ENCODE data around the gene HES7.

Gene HES7

DNA sequence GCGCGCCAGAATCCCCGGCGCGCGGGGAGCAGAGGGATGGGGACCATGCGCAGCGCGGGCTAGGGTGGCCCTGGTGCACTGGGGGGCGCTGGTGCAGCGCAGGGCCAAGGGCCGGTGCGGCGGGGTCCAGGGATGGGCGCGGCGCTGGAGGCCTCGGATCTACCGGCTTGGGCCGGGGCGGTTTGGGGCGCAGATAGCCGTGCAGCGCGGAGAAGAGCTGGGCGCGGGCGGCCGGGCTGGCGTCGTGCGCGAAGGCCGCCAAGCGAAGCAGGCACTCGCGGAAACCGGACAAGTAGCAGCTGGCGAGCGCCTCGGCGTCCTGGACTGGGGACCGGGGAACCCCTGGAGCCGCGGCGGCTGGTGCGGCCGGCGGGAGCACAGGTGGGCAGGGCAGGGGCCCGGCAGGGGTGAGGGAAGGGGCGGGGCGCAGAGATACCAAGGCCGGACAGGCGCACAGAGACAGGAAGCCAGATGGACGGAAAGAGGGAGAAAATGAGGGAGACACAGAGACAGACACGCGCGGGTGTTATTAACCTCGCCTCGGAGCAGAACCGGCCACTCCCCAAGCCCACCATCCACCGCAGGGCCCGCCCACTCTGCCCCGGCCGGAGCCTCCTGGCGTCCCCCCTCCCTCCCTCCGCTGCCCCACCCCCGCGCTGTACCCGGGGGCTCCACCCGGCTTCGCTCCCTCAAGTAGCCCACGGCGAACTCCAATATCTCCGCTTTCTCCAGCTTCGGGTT is 2.1 kb downstream of the HES7 start:
- no peak overlapping the region for H3K27ac ChIP-seq (ENCODE audit: low read depth, low read length)
- H3K36me3 ChIP-seq (ENCODE audit: control insufficient read depth, insufficient read depth, low read length): no peaks in the 10 kb centered on the region
- peaks cover 22% of the 10 kb centered on the region for H3K27me3 ChIP-seq (ENCODE audit: control insufficient read depth, insufficient read depth, low read length)
- peaks cover 29% of the 10 kb centered on the region for H3K4me1 ChIP-seq (ENCODE audit: control insufficient read depth, insufficient read depth, low read length)
- H3K9ac ChIP-seq (ENCODE audit: low read length): no peak overlapping the region
- peak overlapping the region; percentile 75 for H3K4me3 ChIP-seq (ENCODE audit: low read length)

DNA sequence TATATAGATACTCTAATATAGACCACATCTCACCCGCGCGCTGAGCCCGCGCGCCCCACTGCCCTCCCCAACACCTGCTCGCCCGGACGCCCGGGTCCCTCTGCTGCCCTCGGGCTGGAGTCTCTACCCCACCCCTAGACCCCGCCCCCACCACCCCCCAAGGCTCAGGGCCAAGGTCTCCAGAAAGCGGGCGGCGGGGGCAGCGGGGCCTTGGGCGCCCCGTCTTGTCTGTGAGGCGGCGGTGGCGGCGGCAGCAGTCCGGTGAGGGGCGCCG is 2.6 kb downstream of the HES7 start:
- Histone ChIP-seq H3K36me3 (ENCODE audit: control insufficient read depth, insufficient read depth, low read length) (no peaks in the 10 kb centered on the region), H3K27ac (ENCODE audit: low read depth, low read length) (no peak overlapping the region), H3K4me3 (ENCODE audit: low read length) (peak overlapping the region; percentile 75), H3K27me3 (ENCODE audit: control insufficient read depth, insufficient read depth, low read length) (peaks cover 27% of the 10 kb centered on the region), H3K9ac (ENCODE audit: low read length) (no peak overlapping the region), H3K4me1 (ENCODE audit: control insufficient read depth, insufficient read depth, low read length) (peaks cover 29% of the 10 kb centered on the region)

DNA sequence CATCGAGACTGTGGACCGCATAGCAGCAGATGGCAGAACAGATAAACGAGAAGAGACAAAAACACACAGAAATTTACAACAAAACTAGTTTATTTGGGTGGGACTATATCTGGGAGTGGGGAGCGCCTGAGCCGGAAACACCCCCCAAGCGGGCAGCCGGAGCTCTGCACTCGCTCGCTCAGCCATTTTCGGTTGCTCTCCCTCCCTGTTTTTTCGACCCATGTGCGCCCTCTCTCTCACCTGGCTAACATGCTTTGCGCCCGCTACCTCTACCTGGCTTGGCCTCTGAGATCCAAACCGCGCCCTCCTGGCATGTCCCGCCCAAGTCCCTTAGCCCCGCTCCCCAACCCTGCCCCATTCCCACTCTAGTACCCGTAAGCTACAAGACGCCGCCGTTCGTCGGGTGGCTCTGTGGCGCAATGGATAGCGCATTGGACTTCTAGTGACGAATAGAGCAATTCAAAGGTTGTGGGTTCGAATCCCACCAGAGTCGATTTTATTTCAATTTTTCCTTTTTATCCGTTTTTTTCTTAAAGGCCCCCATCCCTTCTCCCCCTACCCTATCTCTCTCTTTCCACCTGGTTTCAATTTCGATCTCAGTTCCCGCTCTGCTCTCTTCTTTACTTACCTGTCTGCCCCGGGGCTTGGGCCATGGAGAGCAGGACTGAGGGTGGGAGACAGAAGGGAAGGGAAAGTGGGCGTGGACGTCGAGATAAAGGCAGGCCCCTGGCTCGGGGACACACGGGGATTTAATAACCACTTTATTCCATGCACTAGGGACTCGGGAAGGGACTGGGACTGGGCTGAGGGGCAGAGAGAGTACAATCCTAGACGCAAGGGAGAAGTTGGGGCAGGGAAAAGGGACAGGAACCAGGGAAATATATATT is 3.1 kb downstream of the HES7 start:
- Histone ChIP-seq H3K9ac (ENCODE audit: low read length) (no peak overlapping the region), H3K27ac (ENCODE audit: low read depth, low read length) (no peak overlapping the region), H3K36me3 (ENCODE audit: control insufficient read depth, insufficient read depth, low read length) (no peaks in the 10 kb centered on the region), H3K4me1 (ENCODE audit: control insufficient read depth, insufficient read depth, low read length) (peaks cover 29% of the 10 kb centered on the region), H3K27me3 (ENCODE audit: control insufficient read depth, insufficient read depth, low read length) (peaks cover 28% of the 10 kb centered on the region), H3K4me3 (ENCODE audit: low read length) (peak overlapping the region; percentile 47)

DNA sequence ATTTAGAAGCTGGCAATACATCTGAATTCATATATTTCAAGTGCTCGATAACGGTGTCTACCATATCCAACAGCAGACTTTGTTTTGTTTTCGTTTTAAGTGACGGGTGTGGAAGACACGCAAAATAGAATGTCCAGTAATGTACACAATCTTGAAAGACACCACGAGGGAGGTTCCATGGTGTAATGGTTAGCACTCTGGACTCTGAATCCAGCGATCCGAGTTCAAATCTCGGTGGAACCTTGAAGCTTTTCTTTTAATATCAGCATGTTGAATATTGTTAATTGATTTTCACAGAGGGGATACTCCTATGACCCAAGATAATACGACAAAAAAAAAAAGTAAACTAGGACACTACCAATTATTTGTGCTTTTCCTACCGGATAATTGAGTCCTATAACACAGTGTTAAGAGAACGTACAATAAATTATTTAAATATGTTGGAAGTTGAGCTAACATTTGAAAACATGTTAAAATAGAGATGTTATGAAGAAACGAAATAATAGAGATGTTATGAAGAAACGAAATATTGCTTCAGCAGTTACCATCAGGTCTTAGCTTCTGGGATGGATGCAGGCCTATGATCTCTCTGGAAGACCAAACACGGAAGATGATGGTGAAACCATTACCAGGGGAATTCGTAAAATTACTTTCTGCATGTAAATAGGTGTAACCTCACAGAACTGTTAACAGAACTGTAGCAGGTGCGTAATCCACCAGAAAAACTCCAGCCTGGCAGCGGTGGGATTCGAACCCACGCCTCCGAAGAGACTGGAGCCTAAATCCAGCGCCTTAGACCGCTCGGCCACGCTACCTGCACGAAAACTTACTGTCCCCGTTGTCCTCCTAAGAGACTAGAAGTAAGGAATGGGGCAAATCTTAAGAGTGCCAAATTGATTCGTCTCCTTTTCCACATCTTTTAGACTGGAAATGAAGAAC is 4.1 kb downstream of the HES7 start:
- Histone ChIP-seq H3K27me3 (ENCODE audit: control insufficient read depth, insufficient read depth, low read length) (peaks cover 28% of the 10 kb centered on the region), H3K27ac (ENCODE audit: low read depth, low read length) (peak overlapping the region; percentile 62), H3K9ac (ENCODE audit: low read length) (no peak overlapping the region), H3K4me1 (ENCODE audit: control insufficient read depth, insufficient read depth, low read length) (peaks cover 25% of the 10 kb centered on the region), H3K36me3 (ENCODE audit: control insufficient read depth, insufficient read depth, low read length) (no peaks in the 10 kb centered on the region), H3K4me3 (ENCODE audit: low read length) (peak overlapping the region; percentile 85)

DNA sequence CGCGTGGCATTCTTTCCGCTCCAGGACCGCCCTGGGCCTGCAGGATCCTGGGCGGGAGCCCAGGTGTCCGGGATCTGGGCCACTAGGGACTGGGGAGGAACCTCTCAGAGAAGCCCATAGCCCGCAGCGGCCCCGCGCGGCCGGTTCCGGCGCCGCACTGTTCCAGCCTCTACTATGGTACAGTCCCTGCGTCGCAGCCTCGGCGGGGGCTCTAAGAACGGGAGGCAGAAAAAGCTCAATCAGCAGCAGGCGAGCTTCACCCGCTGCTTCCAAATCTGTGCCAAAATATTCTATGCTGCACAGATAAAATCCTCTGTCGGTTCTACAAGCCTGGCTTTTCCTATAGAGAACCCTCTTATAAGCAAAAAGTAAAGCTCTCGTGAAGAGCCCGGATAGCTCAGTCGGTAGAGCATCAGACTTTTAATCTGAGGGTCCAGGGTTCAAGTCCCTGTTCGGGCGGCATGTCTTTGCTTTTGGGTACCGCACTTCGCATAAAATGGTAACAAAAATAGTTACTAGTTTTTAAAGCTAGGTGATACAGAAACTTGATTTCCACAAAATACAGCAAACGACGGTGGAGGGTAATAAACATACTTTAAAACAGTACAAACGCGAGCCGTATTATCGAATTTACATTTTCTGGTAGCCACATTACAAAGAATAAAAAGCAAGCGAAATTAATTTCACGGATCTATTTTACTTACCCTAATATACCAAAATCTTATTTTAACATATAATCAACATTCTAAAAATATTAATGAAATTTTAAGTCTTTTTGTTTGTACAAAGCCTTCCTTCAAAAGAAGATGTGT is 4.9 kb downstream of the HES7 start:
- Histone ChIP-seq H3K27ac (ENCODE audit: low read depth, low read length) (peak overlapping the region; percentile 62), H3K27me3 (ENCODE audit: control insufficient read depth, insufficient read depth, low read length) (peaks cover 31% of the 10 kb centered on the region), H3K4me3 (ENCODE audit: low read length) (peak overlapping the region; percentile 85), H3K9ac (ENCODE audit: low read length) (peak overlapping the region; percentile 13), H3K36me3 (ENCODE audit: control insufficient read depth, insufficient read depth, low read length) (no peaks in the 10 kb centered on the region), H3K4me1 (ENCODE audit: control insufficient read depth, insufficient read depth, low read length) (peaks cover 22% of the 10 kb centered on the region)

DNA sequence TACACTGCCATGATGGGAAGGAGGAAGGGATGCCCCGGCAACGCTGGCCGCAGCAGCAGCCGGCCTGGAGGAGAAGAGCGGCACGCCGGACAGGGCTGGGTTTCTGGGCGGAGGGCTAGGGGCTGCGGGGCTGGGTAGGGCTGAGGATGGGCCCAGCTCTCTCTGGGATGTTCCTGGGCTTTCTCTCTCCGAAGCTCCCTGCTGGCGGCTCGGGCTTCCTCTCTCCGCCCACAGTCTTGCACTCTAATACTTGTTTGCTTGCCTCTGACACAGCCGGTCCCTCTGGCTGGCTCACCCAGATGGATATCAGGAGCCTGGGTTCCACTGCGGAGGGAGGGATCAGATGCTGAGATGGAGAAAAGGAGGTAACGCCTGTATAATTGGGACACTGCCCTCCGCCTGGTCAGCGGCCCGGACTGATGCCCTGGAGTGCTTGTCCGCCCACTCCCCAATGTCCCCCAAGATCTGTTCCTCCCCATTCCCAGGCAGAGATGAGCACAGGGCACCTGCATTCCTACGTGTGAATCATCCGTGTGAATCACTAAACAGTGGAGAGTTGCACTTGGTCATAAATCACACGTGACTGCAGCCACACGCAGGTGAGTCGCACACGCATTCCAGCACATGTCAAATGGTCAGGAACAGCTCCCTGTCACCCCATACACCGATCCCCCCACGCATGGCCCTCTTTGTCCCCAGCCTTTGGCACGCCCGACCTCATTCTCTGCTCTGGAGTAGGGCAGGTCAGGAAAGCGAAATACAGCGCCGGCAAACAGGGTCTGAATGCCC is 5.7 kb downstream of the HES7 start, which contains the start of gene ALOXE3:
ALOXE3 (minus strand) TSS at position 535 of the 789 bp plus-strand sequence; CDS start at position 11, 524 bp downstream.
- Histone ChIP-seq H3K27me3 (ENCODE audit: control insufficient read depth, insufficient read depth, low read length) (peaks cover 27% of the 10 kb centered on the region), H3K27ac (ENCODE audit: low read depth, low read length) (peak within 1 kb of the TSS; percentile 62), H3K9ac (ENCODE audit: low read length) (peak within 1 kb of the TSS; percentile 13), H3K4me3 (ENCODE audit: low read length) (peak within 1 kb of the TSS; percentile 85), H3K36me3 (ENCODE audit: control insufficient read depth, insufficient read depth, low read length) (no peaks in the 10 kb centered on the region), H3K4me1 (ENCODE audit: control insufficient read depth, insufficient read depth, low read length) (peaks cover 19% of the 10 kb centered on the region)

DNA sequence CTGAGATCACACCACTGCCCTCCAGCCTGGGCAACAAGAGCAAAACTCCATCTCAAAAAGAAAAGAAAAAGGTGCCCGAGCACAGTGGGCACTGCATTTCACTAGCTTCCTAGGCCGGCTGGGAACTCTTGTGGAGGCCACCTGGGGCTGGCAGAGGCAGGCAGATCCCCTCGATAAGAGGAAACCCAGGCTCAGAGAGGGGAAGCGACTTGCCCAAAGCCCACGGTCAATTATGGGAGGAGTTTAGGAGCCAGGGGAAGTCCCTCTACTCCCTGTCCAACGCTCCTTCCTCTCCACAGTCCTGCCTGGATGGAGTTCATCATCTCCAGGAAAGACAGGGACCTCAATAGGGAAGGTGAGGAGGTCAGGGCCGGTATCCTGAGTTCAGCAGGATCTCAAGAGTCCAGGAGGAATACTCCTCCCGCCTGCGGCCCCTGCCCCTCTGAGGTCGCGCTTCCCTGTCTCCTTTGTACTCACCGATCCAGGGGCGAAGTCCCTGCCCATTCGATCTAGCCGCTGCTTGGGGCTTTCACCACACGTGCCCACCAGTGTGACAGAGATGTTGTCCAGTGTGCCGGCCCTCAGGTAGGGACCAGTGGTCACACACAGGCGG is 6.4 kb downstream of the HES7 start:
- Histone ChIP-seq H3K4me3 (ENCODE audit: low read length) (peak overlapping the region; percentile 85), H3K36me3 (ENCODE audit: control insufficient read depth, insufficient read depth, low read length) (no peaks in the 10 kb centered on the region), H3K27me3 (ENCODE audit: control insufficient read depth, insufficient read depth, low read length) (peaks cover 24% of the 10 kb centered on the region), H3K4me1 (ENCODE audit: control insufficient read depth, insufficient read depth, low read length) (peaks cover 13% of the 10 kb centered on the region), H3K9ac (ENCODE audit: low read length) (no peak overlapping the region), H3K27ac (ENCODE audit: low read depth, low read length) (no peak overlapping the region)

DNA sequence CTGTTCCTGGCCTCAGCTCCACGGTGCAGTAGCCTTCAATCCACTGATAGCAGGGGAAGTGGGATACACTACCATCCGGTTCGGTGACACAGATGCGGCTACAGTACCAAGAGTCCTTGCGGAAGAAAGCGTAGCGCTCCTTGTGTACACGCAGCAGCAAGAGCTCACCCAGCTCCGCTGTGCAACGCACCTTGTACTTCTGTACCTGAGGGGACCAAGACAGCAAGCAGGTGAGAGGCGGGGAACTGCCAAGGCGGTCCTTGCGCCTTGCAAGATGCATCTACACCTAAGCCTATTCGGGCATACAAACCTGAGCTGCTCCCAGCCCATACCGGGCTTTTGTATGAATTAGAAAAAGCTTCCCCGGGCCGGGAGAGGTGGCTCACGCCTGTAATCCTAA is 7.1 kb downstream of the HES7 start:
- no peak overlapping the region for H3K27ac ChIP-seq (ENCODE audit: low read depth, low read length)
- H3K36me3 ChIP-seq (ENCODE audit: control insufficient read depth, insufficient read depth, low read length): no peaks in the 10 kb centered on the region
- peaks cover 12% of the 10 kb centered on the region for H3K4me1 ChIP-seq (ENCODE audit: control insufficient read depth, insufficient read depth, low read length)
- H3K27me3 ChIP-seq (ENCODE audit: control insufficient read depth, insufficient read depth, low read length): peaks cover 24% of the 10 kb centered on the region
- no peak overlapping the region for H3K4me3 ChIP-seq (ENCODE audit: low read length)
- no peak overlapping the region for H3K9ac ChIP-seq (ENCODE audit: low read length)

DNA sequence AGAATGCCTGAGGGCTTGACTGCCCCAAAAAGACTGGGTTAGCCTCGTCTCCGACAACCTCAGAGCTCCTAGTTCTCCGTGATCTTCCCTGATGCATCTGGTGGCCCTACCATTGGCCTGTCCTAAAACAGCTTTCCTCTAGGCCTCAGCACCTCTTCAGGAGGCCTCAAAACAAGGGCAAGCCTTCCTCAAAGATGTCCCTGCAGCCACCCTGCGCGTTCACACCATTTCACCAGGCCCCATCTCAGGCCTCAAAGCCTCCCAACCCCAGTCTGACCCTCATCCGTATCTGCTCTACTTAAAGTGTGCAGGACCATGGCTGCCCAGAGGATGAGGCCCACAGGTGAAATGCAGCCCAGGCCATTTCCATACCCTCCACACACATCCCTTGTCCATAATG is 13.0 kb downstream of the HES7 start:
- Histone ChIP-seq H3K4me3 (ENCODE audit: low read length) (no peak overlapping the region), H3K36me3 (ENCODE audit: control insufficient read depth, insufficient read depth, low read length) (no peaks in the 10 kb centered on the region), H3K27me3 (ENCODE audit: control insufficient read depth, insufficient read depth, low read length) (peaks cover 31% of the 10 kb centered on the region), H3K9ac (ENCODE audit: low read length) (no peak overlapping the region), H3K27ac (ENCODE audit: low read depth, low read length) (no peak overlapping the region), H3K4me1 (ENCODE audit: control insufficient read depth, insufficient read depth, low read length) (no peaks in the 10 kb centered on the region)

DNA sequence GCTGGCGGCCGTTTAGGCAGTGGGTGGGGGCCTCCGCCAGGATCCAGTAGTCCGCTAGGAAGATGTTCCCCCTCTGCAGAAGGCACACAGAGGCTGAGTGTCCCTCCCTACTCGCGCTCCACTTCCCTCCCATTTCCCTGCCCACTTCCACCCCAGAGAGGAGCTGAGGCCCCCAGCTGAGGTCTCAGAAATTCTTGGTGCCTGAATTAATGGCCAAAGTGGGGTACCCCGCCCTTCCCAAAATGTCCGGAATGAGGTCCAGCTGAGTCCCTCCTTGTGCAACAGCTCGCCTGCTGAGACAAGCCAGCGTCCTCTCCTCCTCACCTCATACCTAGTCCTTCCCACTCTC is 13.5 kb downstream of the HES7 start:
- Histone ChIP-seq H3K9ac (ENCODE audit: low read length) (no peak overlapping the region), H3K4me3 (ENCODE audit: low read length) (peak overlapping the region; percentile 53)

More for the DNA sequence above, 13.5 kb downstream of the HES7 start:
- Histone ChIP-seq H3K4me1 (ENCODE audit: control insufficient read depth, insufficient read depth, low read length) (no peaks in the 10 kb centered on the region), H3K27ac (ENCODE audit: low read depth, low read length) (no peak overlapping the region), H3K27me3 (ENCODE audit: control insufficient read depth, insufficient read depth, low read length) (peaks cover 31% of the 10 kb centered on the region), H3K36me3 (ENCODE audit: control insufficient read depth, insufficient read depth, low read length) (no peaks in the 10 kb centered on the region)
